Measurements from ENCODE around the gene ACP2.
A peak's percentile ranks its signal among the peaks of the same experiment; 100 is the strongest.

Gene ACP2, protein sequence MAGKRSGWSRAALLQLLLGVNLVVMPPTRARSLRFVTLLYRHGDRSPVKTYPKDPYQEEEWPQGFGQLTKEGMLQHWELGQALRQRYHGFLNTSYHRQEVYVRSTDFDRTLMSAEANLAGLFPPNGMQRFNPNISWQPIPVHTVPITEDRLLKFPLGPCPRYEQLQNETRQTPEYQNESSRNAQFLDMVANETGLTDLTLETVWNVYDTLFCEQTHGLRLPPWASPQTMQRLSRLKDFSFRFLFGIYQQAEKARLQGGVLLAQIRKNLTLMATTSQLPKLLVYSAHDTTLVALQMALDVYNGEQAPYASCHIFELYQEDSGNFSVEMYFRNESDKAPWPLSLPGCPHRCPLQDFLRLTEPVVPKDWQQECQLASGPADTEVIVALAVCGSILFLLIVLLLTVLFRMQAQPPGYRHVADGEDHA

DNA sequence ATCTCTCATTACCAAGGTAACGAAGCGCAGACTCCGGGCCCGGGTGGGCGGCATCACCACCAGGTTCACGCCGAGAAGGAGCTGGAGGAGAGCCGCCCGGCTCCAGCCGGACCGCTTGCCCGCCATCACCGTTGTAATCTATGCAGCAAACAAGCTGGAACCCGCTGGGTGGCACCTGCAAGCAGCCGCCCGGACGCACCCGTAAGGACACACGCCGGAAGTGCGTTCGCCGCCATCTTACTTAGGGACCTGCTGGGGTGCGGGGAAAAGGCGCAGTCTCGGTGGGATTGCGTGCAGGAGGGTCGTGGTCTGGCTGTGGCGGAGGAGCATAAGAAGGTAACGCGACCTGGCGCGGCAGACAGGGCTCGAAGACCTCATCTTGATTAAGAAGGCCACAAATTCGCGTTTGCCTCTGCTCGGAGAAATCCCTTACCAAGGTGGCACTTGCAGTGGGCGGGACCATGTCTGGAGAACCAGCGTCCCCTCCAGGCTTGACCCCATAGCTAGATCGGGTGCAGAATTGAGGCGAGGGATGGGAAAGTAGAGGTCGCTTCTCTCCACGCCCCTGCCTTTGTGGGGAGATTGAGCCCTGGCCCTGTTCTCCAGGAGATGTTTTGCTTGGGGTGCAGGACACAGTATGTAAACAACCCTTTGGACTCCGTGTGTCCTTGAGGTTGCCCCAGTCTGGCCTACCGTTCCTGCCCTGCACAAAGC lies at the start of gene ACP2:
Gene ACP2, minus strand, starts transcription at position 151 of the 714 bp plus-strand sequence. Its CDS starts 25 bp downstream, at position 126.
- peak; percentile 94 for DNase-seq

DNA sequence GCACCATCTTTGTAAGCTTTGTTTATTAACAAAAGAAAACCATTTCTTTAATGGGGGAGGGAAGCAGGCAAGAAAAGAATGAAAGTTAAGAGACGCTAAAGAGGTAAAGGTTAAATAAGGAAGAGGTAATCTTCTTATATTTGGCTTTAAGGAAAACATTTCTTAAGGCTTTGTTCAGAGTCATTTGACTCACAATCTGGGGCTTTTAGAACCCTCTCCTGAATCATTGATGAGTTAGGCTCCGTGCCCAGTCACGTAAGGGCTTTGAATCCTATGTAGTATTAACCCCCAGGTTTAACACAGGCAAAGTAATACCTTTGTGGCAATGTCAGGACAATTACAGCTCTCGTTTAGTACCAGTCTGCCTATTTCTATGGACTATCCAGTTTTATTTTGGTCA lies 47.4 kb upstream of the ACP2 start:
- no peak for DNase-seq

- no peak for DNase-seq
Measured at GRCh38 chr11:47295385-47295784, 46.8 kb upstream of the ACP2 start.

DNA sequence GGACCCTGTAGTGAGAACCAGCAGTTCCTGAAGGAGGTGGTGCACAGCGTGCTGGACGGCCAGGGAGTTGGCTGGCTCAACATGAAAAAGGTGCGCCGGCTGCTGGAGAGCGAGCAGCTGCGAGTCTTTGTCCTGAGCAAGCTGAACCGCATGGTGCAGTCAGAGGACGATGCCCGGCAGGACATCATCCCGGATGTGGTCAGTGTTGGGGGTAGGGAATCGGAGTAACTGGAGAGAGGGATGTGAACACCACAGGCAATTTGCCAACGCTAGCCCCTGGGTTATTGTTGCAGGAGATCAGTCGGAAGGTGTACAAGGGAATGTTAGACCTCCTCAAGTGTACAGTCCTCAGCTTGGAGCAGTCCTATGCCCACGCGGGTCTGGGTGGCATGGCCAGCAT lies 41.2 kb upstream of the ACP2 start:
- DNase-seq = no peak

GRCh38 chr11:47288066-47288465 lies 39.5 kb upstream of the ACP2 start:
- no peak for DNase-seq

- no peak for DNase-seq
Measured at GRCh38 chr11:47285969-47286770, 37.6 kb upstream of the ACP2 start.

GRCh38 chr11:47284151-47284550 lies 35.5 kb upstream of the ACP2 start:
- no peak for DNase-seq

DNA sequence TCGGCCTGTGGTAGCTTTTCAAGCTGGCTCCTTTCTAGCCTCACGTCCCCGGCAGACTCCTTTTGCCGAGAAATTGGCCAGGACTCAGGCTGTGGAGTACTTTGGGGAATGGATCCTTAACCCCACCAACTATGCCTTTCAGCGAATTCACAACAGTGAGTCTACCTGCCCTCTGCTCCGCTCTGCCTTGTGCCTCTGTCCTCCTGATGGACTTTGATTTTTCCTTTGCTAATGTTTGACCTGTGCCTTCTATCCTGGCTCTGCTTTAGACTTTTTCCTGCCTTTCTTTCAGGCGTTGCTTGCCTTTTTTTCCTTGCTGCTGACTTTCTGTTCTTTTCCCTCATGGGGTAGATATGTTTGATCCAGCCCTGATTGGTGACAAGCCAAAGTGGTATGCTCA lies 33.8 kb upstream of the ACP2 start:
- no peak for DNase-seq

GRCh38 chr11:47280860-47281259 lies 32.2 kb upstream of the ACP2 start:
- DNase-seq = no peak

GRCh38 chr11:47280099-47280498 lies 31.5 kb upstream of the ACP2 start:
- DNase-seq = no peak

DNA sequence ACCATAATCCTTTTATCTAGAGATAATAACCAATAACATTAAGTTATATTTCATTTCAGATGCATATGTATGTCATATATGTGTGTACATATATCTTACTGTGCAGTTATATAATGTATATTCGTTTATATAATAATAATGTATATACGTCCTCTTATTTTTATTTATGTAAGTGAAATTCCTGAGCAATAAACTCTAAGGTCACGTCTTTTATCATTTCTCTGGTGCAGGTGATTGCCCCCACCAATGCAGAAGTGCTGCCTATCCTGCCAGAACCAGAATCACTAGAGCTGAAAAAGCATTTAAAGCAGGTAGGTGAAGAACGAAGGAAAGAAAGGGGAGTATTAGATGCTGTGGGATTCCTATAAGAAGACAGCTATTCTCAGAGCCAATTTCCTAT lies 30.2 kb upstream of the ACP2 start:
- DNase-seq = no peak

DNA sequence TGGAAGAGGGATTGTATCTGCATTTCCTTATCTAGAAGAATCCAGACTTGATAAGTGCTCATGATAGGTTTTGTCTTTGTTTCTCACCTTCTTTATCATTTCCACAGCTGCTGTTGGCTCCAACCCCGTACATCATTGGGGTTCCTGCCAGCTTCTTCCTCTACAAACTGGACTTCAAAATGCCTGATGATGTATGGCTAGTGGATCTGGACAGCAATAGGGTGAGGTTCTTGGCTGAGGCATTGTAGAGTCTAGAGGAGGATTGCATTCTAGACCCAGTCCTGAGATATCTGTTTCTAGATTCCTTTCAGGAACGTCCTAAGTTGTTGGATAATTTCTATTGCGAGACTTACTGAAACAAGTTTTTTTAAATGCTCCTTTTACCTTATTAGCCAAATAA lies 29.4 kb upstream of the ACP2 start:
- DNase-seq = no peak

DNA sequence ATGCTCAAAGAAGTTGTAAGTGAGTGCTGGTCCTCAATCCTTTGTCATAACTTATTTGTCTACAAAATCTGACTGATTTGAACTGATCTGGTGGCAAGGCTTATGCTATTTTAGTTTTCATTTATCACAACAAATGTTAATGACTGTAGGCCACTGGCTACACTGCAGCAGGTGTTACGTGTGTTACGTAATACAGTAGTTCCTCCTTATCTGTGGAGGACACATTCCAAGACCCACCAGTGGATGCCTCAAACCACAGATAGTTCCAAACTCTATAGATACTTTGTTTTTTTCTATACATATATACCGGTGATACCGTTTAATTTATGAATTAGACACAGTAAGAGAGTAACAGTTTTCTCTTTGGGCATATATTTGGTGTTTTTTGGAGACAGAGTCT lies 28.3 kb upstream of the ACP2 start:
- no peak for DNase-seq

- DNase-seq = no peak
Measured at GRCh38 chr11:47274495-47275235, 26.1 kb upstream of the ACP2 start.

DNA sequence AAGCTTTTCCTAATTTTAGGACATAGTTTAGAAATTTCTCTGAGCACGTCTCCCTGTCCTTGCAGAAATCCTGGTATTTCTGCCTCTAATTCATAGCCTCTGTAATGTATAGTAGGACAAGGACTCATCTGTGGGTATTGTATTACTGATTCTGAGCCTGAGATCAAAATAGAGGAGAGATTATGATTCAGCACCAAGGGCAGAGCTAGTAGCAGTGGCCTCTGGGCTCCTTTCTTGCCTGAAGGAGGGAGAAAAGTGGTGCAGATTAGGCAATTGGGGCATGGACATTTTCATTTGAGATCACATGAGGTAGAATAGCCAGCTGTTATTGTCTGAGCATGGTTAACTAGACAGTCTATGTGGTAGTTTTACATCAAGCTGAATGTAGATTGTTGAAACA lies 24.1 kb upstream of the ACP2 start:
- DNase-seq = no peak

DNA sequence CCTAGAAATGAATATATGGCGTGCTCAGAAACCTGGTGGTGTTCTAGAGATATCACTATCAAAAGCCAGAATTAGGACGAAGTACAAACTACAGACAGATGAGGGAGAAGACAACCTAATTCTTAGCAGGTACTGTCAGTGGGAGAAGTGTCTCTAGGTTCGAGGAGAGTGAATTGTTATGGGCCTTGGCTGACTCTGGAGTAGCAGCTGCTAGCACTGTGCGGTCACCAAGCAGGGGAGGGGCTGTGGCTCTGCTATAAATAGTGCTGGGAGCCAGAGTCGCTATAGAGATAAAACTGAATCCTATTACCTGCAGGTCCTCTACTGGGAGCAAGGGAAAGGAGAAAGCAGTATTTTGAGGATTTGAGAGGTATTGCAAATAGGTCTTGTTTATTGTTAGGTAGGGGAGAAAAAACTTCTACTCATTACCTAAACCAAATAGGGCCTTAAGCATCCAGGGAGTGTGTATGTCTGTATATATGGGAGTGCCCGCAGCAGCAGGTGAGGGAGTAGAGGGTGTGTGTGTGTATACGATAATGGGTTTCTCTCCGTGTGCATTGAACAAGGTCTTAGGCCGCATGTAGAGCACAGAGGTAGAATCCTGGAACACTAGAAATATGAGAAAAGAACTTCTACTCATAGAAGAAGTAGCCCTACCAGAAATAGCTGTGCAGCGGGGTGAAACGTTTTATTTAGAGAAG lies 23.5 kb upstream of the ACP2 start:
- peak; percentile 48 for DNase-seq

DNA sequence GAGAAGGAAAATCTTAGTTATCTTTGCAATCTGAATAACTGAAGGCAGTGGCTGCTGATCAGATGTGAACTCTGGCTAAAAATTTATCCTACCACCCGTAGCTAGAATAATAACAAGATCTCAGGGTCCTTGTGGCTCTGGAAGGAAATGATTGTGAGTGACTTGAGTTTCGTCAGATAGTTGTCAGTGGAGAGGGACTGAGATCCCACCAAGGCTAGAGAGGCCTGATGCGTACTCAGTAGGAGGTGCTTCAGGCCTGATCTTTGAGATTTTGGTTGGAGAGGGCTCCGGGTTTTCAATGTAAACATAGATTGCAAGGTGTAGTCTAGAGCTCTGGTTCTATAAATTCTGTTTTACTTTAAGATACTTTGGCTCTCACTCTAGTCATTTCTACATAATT lies 22.7 kb upstream of the ACP2 start:
- no peak for DNase-seq

- peak; percentile 64 for DNase-seq
Measured at GRCh38 chr11:47270331-47271271, 22.0 kb upstream of the ACP2 start.

DNA sequence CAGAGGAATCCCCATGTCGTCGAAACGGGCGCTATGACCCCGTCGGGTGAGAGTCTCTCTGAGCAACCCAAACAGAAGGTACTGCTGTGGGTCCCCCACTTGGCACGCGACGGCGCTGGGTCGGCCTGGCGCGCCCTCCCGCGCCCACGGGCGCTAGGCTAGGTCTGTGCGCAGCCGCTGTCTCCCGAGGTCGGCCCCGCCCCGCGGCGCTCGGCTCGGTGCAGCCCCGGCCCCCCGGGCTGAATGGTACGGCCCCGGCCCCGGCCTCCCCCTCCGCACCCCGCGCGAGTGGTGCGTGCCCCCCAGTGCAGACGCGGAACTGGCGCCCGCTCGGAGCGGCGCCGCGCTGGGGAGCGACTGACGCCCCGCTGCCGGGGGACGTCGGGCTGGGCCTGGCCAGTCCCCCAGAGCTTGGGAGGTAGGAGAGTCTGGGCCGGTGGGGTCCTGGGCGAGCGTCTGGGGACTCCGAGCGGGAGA lies 21.3 kb upstream of the ACP2 start, which contains the start of gene MADD:
Gene MADD, plus strand, starts transcription at position 305 of the 477 bp plus-strand sequence.
- peak; percentile 89 for DNase-seq

DNA sequence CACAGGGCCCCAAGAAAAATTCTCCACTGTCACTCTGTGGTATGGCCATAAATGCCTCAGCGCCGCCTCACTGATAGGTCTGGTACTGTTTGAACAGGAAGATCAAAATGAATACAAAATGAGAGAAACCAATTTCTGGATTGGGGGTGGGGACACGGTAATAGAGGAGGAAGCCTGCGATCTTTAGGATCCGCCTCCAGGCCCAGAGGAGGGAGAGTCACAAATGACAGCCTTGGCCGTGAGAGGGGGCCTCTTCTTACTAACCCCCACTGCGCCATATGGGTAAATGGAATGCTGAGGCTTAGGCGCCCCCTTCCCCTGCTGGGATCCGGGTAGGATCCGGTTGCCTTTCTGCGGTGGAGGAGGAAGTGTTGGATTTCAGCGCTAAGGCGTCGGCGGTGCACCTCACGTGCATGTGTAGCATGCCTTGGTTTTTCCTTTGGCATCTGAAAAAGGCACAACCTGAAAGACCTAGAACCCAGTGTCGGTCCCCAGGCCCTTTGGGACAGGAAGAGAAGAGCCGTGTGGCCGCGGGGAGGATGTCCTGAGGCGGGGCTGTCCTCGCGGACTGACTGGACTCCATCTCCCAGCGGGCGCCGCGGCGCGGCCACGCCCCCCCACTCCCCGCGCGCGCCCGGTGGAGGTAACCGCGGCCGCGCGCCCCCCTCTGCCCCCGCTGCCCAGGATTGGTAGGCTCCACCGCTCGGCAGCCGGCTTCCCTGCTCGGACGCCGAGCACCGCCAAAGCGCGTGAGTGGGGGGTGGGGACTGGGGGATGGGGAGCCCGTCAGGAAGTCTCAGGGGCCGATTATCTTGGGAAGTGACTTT lies 20.6 kb upstream of the ACP2 start:
- peak; percentile 93 for DNase-seq
